IMR-90 (cell line): ENCODE data around the gene CTDSP2.

Source experiments
- POLR2A ChIP-seq: IDR thresholded peaks from 2 replicates; pipeline ENCODE4 v1.6.1; 2012; ENCODE audit warnings: mild to moderate bottlenecking, low read depth, low read length
- TF ChIP-seq, protein P1 (sequence below): conservative IDR thresholded peaks from 2 replicates; pipeline ENCODE4 v1.5.1; 2012; ENCODE audit warnings: mild to moderate bottlenecking, low read depth, low read length, improper control_type of control experiment

DNA sequence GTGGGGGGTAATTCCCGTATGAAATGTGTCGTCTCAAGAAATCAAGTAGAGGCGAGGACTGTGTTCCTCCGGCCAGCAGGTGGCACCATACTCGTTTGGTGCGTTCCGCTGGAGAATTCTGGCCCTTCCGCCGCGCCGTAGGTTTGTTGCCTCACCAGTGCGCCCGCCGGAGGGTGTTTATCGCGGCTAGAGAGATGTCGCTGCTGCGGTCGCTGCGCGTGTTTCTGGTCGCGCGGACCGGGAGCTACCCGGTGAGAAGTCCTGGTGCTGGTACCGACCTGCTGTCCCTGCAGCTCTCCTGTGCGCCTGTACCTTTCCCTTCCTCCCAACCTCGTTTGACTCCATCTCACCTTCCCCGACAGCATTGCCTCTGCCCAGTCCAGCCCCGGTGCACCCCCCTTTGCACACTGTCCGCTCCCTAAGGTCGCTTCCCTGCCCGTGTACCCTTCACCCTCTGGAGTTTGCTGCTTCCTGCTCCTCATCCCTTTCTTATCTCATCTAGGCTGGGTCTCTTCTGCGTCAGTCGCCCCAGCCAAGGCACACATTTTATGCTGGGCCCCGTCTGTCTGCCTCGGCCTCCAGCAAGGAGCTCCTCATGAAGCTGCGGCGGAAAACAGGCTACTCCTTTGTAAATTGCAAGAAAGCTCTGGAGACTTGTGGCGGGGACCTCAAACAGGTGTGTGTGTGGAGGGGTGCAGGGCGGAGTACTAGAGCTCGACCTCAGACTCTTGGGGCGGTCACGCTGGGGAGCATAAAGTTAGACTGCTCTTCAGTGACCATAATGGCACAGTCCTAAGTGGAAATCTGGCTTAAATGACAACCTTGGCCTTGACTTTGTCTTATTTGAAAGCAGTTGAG, 63.7 kb downstream of the CTDSP2 start, which contains the start of gene TSFM:
- TF ChIP-seq POLR2A = peak; percentile 61
- TF ChIP-seq, protein P1, sequence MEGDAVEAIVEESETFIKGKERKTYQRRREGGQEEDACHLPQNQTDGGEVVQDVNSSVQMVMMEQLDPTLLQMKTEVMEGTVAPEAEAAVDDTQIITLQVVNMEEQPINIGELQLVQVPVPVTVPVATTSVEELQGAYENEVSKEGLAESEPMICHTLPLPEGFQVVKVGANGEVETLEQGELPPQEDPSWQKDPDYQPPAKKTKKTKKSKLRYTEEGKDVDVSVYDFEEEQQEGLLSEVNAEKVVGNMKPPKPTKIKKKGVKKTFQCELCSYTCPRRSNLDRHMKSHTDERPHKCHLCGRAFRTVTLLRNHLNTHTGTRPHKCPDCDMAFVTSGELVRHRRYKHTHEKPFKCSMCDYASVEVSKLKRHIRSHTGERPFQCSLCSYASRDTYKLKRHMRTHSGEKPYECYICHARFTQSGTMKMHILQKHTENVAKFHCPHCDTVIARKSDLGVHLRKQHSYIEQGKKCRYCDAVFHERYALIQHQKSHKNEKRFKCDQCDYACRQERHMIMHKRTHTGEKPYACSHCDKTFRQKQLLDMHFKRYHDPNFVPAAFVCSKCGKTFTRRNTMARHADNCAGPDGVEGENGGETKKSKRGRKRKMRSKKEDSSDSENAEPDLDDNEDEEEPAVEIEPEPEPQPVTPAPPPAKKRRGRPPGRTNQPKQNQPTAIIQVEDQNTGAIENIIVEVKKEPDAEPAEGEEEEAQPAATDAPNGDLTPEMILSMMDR = peak; percentile 97
